ENCODE data around the gene SNX13.
"Not testable (repeated sequence)": the region's sequence is repeated elsewhere in the genome, so short reads cannot be mapped to it uniquely, and the experiment has no call there.

SNX13 gene

DNA sequence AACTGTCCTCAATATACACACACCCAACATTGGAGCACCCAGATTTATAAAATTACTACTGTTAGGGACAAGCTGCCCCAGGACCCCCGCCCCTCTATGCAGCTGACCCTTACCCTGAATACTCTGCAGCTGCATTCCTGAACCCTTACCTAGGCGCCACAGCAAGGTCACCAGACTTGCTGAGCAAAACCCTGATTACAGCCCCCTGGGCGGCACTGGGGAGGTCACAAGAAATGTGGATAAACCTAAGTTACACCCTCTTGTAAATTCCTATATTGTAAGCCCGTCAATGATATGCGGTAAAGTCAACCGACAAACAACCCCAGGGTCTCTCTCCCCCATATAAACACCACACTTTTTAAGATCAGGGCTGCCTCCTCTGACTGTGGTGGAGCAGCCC, 25.1 kb downstream of the SNX13 start:
- H3K9me3 Mint-ChIP-seq, result peaks cover 5% of the 10 kb centered on the region
- H3K36me3 Mint-ChIP-seq (ENCODE audit: low read depth), result peaks cover 9% of the 10 kb centered on the region
- DNase-seq (ENCODE audit: low spot score), result no peak
- no peaks in the 10 kb centered on the region for H3K27me3 Mint-ChIP-seq (ENCODE audit: low read depth)
- H3K4me3 Mint-ChIP-seq, result no peak overlapping the region
- no peak overlapping the region for H3K27ac Mint-ChIP-seq
- H3K4me1 Mint-ChIP-seq (ENCODE audit: low read depth), result peaks cover 4% of the 10 kb centered on the region

GRCh38 chr7:17913250-17913649, 27.0 kb downstream of the SNX13 start:
- no peaks in the 10 kb centered on the region for H3K27me3 Mint-ChIP-seq (ENCODE audit: low read depth)
- H3K9me3 Mint-ChIP-seq, result peaks cover 15% of the 10 kb centered on the region
- DNase-seq (ENCODE audit: low spot score), result no peak
- H3K4me3 Mint-ChIP-seq, result no peak overlapping the region
- H3K27ac Mint-ChIP-seq, result no peak overlapping the region
- H3K36me3 Mint-ChIP-seq (ENCODE audit: low read depth), result peaks cover 19% of the 10 kb centered on the region
- peaks cover 4% of the 10 kb centered on the region for H3K4me1 Mint-ChIP-seq (ENCODE audit: low read depth)

DNA sequence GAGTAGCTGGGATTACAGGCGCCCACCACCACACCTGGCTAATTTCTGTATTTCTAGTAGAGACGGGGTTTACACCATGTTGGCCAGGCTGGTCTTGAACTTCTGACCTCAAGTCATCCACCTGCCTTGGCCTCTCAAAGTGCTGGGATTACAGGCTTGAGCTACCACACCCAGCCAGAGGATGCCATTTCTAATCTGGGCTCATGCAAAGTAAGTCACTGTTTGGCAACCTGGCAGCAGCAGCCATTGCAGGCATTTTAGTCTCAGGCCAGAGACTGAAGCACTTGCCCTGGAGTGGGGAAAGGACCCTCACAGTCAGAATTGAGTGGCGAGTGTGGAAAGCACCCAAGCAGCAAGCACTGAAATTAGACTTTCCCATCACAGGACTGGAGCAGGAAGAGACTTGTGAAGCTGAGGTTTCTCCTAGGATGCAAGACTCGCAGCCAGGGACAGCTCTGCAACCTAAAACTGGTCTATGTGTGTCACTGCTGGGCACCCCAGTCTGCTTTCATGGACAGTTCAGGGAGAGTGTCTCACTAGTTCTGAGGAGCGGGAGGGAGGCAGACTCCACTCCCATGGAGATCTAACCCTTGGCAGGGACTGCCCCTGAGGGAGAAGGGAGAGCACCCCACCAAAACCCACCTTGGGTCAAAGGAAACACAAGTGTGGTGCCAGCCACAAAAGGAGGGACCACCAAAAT, 27.6 kb downstream of the SNX13 start:
- Mint-ChIP-seq H3K27ac (no peak overlapping the region), H3K36me3 (ENCODE audit: low read depth) (peaks cover 20% of the 10 kb centered on the region), H3K27me3 (ENCODE audit: low read depth) (no peaks in the 10 kb centered on the region), H3K4me3 (no peak overlapping the region), H3K4me1 (ENCODE audit: low read depth) (peaks cover 4% of the 10 kb centered on the region), H3K9me3 (peaks cover 15% of the 10 kb centered on the region)
- DNase-seq (ENCODE audit: low spot score), result no peak

- H3K36me3 Mint-ChIP-seq (ENCODE audit: low read depth), result peaks cover 19% of the 10 kb centered on the region
- H3K27me3 Mint-ChIP-seq (ENCODE audit: low read depth), result no peaks in the 10 kb centered on the region
- H3K4me3 Mint-ChIP-seq, result no peak overlapping the region
- peaks cover 4% of the 10 kb centered on the region for H3K4me1 Mint-ChIP-seq (ENCODE audit: low read depth)
- no peak overlapping the region for H3K27ac Mint-ChIP-seq
- peaks cover 15% of the 10 kb centered on the region for H3K9me3 Mint-ChIP-seq
- DNase-seq (ENCODE audit: low spot score), result no peak
These were observed 28.2 kb downstream of the SNX13 start for GRCh38 chr7:17912050-17912449.

- no peak for DNase-seq (ENCODE audit: low spot score)
- Mint-ChIP-seq H3K36me3 (ENCODE audit: low read depth) (peaks cover 20% of the 10 kb centered on the region), H3K9me3 (peaks cover 15% of the 10 kb centered on the region), H3K4me1 (ENCODE audit: low read depth) (peaks cover 6% of the 10 kb centered on the region), H3K27ac (no peak overlapping the region), H3K4me3 (no peak overlapping the region), H3K27me3 (ENCODE audit: low read depth) (no peaks in the 10 kb centered on the region)
These were observed 29.9 kb downstream of the SNX13 start for GRCh38 chr7:17910377-17910776.

DNA sequence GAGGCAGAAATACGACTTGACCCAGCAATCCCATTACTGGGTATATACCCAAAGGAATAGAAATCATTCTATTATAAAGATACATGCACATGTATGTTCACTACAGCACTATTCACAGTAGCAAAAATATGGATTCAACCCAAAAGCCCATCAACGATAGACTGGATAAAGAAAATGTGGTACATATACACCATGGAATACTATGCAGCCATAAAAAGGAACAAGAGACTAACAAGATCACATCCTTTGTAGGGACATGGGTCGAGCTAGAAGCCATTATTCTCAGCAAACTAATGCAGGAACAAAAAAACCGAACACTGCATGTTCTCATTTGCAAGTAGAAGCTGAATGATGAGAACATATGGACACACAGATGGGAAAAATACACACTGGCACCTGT, 31.0 kb downstream of the SNX13 start:
- H3K9me3 Mint-ChIP-seq, result peaks cover 15% of the 10 kb centered on the region
- not testable (repeated sequence) for DNase-seq (ENCODE audit: low spot score); H3K4me1 Mint-ChIP-seq (ENCODE audit: low read depth); H3K4me3 Mint-ChIP-seq; H3K27ac Mint-ChIP-seq; H3K27me3 Mint-ChIP-seq (ENCODE audit: low read depth)
- peaks cover 20% of the 10 kb centered on the region for H3K36me3 Mint-ChIP-seq (ENCODE audit: low read depth)

- Mint-ChIP-seq H3K4me3 (no peak overlapping the region), H3K36me3 (ENCODE audit: low read depth) (peaks cover 20% of the 10 kb centered on the region), H3K27me3 (ENCODE audit: low read depth) (no peaks in the 10 kb centered on the region), H3K27ac (no peak overlapping the region), H3K9me3 (peaks cover 15% of the 10 kb centered on the region), H3K4me1 (ENCODE audit: low read depth) (peaks cover 12% of the 10 kb centered on the region)
- DNase-seq (ENCODE audit: low spot score), result no peak
These were observed 33.3 kb downstream of the SNX13 start for GRCh38 chr7:17907014-17907413.

DNA sequence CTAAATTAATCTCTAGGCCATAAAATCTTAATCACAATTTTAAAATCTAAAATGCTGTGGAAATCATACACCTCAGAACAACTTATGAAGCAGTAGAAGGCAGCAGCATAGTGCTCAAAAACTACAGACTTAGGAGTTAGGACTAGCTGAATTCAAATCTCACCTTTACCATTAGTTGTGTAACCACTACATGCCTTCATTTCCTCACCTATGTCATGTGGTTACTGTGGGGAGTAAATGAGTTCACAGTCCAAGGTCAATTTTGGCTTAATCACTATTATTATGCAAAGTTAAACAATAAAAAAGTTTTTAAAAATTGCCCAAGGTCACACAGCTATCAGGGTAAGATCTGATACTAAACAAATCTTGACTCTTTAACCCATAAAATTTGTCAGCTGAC, 37.0 kb downstream of the SNX13 start:
- no peak overlapping the region for H3K4me3 Mint-ChIP-seq
- peaks cover 10% of the 10 kb centered on the region for H3K4me1 Mint-ChIP-seq (ENCODE audit: low read depth)
- DNase-seq (ENCODE audit: low spot score), result no peak
- peaks cover 4% of the 10 kb centered on the region for H3K36me3 Mint-ChIP-seq (ENCODE audit: low read depth)
- no peaks in the 10 kb centered on the region for H3K27me3 Mint-ChIP-seq (ENCODE audit: low read depth)
- no peaks in the 10 kb centered on the region for H3K9me3 Mint-ChIP-seq
- H3K27ac Mint-ChIP-seq, result no peak overlapping the region

DNA sequence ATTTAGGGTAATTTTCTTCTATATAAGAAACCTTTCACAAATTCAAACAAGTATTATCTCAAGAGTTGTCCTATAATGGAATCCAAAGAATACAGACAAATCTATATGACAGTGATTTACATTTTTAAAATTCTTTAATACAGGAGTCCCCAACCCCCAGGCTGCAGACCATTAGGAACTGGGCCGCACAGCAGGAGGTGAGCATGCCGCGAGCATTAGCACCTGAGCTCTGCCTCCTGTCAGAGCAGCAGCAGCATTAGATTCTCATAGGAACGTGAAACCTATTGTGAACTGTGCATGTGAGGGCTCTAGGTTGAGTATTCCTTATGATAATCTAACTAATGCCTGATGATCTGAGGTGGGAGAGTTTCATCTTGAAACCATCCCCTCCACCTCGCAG, 37.7 kb downstream of the SNX13 start:
- Mint-ChIP-seq H3K27me3 (ENCODE audit: low read depth) (no peaks in the 10 kb centered on the region), H3K36me3 (ENCODE audit: low read depth) (peaks cover 2% of the 10 kb centered on the region)

GRCh38 chr7:17900464-17900863, 39.8 kb downstream of the SNX13 start:
- Mint-ChIP-seq H3K4me3 (no peak overlapping the region), H3K9me3 (no peaks in the 10 kb centered on the region), H3K27ac (no peak overlapping the region), H3K4me1 (ENCODE audit: low read depth) (peaks cover 8% of the 10 kb centered on the region), H3K36me3 (ENCODE audit: low read depth) (no peaks in the 10 kb centered on the region), H3K27me3 (ENCODE audit: low read depth) (no peaks in the 10 kb centered on the region)
- no peak for DNase-seq (ENCODE audit: low spot score)

More for the DNA sequence above, 37.7 kb downstream of the SNX13 start:
- Mint-ChIP-seq H3K4me1 (ENCODE audit: low read depth) (peaks cover 10% of the 10 kb centered on the region), H3K27ac (no peak overlapping the region), H3K4me3 (no peak overlapping the region), H3K9me3 (no peaks in the 10 kb centered on the region)
- DNase-seq (ENCODE audit: low spot score), result no peak

GRCh38 chr7:17898111-17898510, 42.2 kb downstream of the SNX13 start:
- Mint-ChIP-seq H3K9me3 (no peaks in the 10 kb centered on the region), H3K4me1 (ENCODE audit: low read depth) (no peaks in the 10 kb centered on the region), H3K27me3 (ENCODE audit: low read depth) (no peaks in the 10 kb centered on the region), H3K36me3 (ENCODE audit: low read depth) (no peaks in the 10 kb centered on the region), H3K27ac (no peak overlapping the region), H3K4me3 (no peak overlapping the region)
- DNase-seq (ENCODE audit: low spot score), result no peak

GRCh38 chr7:17887286-17887685, 53.0 kb downstream of the SNX13 start:
- no peak overlapping the region for H3K27ac Mint-ChIP-seq
- no peaks in the 10 kb centered on the region for H3K9me3 Mint-ChIP-seq
- H3K36me3 Mint-ChIP-seq (ENCODE audit: low read depth), result peaks cover 18% of the 10 kb centered on the region
- no peaks in the 10 kb centered on the region for H3K27me3 Mint-ChIP-seq (ENCODE audit: low read depth)
- no peak for DNase-seq (ENCODE audit: low spot score)
- H3K4me3 Mint-ChIP-seq, result no peak overlapping the region
- H3K4me1 Mint-ChIP-seq (ENCODE audit: low read depth), result no peaks in the 10 kb centered on the region

GRCh38 chr7:17882685-17883084, 57.6 kb downstream of the SNX13 start:
- Mint-ChIP-seq H3K4me3 (no peak overlapping the region), H3K4me1 (ENCODE audit: low read depth) (no peaks in the 10 kb centered on the region), H3K27me3 (ENCODE audit: low read depth) (no peaks in the 10 kb centered on the region), H3K36me3 (ENCODE audit: low read depth) (peaks cover 9% of the 10 kb centered on the region), H3K27ac (no peak overlapping the region), H3K9me3 (no peaks in the 10 kb centered on the region)
- no peak for DNase-seq (ENCODE audit: low spot score)

- H3K27ac Mint-ChIP-seq, result no peak overlapping the region
- no peak for DNase-seq (ENCODE audit: low spot score)
- no peak overlapping the region for H3K4me3 Mint-ChIP-seq
- no peaks in the 10 kb centered on the region for H3K27me3 Mint-ChIP-seq (ENCODE audit: low read depth)
- no peaks in the 10 kb centered on the region for H3K4me1 Mint-ChIP-seq (ENCODE audit: low read depth)
- H3K36me3 Mint-ChIP-seq (ENCODE audit: low read depth), result peaks cover 14% of the 10 kb centered on the region
- no peaks in the 10 kb centered on the region for H3K9me3 Mint-ChIP-seq
These were observed 61.1 kb downstream of the SNX13 start for GRCh38 chr7:17879075-17879661.

DNA sequence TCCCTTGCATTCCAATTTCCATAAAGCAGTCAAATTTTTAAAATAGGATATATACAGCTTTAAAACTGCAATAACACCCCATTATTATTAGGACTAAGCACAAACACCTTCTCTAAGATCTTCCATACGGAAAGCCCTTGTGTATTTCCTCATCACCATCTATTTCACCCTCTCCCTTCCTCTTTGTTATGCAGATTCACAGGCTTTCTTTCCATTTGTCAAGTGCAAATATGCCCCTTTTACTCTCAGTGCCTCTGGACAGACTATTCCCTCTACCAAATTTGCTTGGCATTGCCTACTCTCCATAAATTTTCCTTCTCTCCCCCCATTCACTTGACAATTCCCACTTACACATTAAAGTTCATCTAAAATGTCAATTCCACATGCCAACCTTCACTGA, 61.7 kb downstream of the SNX13 start:
- no peaks in the 10 kb centered on the region for H3K27me3 Mint-ChIP-seq (ENCODE audit: low read depth)

More for the DNA sequence above, 61.7 kb downstream of the SNX13 start:
- Mint-ChIP-seq H3K9me3 (no peaks in the 10 kb centered on the region), H3K27ac (no peak overlapping the region), H3K4me3 (no peak overlapping the region), H3K36me3 (ENCODE audit: low read depth) (peaks cover 15% of the 10 kb centered on the region), H3K4me1 (ENCODE audit: low read depth) (no peaks in the 10 kb centered on the region)
- DNase-seq (ENCODE audit: low spot score), result no peak

All from T-helper 2 cell treated with Interferon-gamma antibody and Interleukin-4, amounts not matched to agents 5 μg/mL and 100 μg/mL, for 36 hours (primary cell).